NCI-H1105 (cell line): ENCODE measurements around the gene PICALM.

Source experiments
- DNase-seq: peaks from one replicate; lab custom pipeline; 2025; lab: John Stamatoyannopoulos, UW

The PICALM gene

GRCh38 chr11:86047275-86047991 lies 21.5 kb downstream of the PICALM start:
- DNase-seq: no peak

DNA sequence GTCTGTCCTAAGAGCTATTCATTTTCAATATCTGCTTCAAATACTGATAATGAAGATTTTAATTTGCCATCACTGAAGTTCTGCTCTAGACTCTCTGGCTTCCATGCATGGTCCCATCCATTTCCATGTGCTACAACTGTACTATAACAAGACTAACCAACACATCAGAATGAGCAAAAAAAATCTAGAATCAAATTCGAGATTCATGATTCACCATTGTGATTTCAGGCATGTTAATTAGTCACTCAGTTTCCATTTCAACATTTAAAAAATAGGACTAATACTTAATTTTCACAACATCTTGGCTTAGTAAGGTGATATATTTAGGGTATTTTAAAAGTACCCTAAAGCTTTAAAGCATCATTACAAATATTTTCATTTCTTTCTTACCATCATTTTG lies 22.8 kb downstream of the PICALM start:
- no peak for DNase-seq

DNA sequence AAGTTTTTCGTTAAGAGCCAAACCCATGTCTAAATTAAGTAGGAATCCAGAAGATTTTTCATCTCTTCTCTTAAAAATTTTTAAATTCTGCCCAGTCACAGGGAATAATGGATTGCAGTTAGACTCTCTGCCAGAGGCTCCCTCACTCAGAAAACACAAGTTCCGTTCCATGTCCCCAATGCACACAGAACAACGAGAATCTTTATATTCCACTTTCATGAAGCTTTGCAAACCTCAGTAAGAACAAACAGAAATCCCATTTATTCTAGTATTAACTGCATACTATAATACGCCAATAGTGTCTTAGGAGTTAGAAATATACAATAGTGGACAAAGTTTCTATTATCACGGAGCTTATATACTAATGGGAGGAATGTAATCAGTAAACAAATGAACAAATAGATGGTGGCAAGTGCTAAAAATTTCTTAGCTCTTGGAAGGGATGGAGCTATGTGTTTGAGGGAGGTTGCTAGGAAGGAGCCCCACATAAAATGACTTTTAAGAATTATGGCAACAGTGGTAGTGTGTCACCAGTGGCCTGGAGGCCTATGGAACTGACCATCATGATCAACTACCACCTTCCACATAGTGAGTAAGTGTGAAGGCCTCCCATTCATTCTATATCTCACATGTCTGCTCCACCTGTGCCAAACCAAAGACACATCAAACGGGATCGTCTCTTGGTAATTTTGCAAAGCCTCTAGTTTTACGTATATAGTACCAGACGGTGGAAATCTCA lies 24.9 kb downstream of the PICALM start:
- no peak for DNase-seq

DNA sequence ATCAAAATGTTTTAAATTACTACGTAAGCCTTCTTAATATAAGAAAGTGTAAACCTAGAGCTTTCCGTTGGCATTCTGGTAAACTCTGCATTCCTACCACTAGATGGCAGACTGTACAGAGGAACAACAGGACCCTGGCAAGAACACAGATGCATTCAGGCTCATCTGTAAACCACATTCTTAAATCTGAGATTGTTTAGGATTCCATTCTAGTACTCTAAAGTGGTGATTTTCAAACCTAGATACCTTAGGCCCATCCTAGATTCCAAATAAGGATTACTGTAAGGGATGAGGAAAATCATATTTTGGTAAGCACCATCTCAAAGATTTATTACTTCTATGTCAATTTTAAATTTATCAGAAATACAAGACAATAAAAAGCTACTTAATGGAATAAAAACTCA lies 26.9 kb downstream of the PICALM start:
- peak; percentile 65 for DNase-seq

GRCh38 chr11:86040919-86041850 lies 27.7 kb downstream of the PICALM start:
- no peak for DNase-seq

- no peak for DNase-seq
These were observed 29.8 kb downstream of the PICALM start for GRCh38 chr11:86039094-86039493.

DNA sequence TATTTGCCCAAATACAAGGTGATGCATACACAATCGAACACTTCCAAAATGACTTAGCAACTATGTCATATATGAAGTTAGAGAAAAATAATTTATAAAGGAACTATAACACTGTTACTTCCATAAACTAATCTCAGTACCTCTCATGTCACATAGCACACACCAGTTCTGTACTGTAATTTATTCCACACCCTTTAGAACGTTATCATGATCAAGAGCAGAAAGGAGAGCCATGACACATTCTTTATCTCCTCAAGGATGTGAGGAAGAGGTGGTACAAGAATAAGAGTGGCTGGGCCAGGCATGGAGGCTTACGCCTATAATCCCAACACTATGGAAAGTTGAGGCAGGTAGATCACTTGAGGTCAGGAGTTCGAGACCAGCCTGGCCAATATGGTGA lies 31.1 kb downstream of the PICALM start:
- no peak for DNase-seq

- DNase-seq: no peak
These were observed 33.0 kb downstream of the PICALM start for GRCh38 chr11:86035920-86036319.

- DNase-seq: no peak
These were observed 33.7 kb downstream of the PICALM start for GRCh38 chr11:86035164-86035563.

- DNase-seq: no peak
These were observed 34.2 kb downstream of the PICALM start for GRCh38 chr11:86034710-86035109.

DNA sequence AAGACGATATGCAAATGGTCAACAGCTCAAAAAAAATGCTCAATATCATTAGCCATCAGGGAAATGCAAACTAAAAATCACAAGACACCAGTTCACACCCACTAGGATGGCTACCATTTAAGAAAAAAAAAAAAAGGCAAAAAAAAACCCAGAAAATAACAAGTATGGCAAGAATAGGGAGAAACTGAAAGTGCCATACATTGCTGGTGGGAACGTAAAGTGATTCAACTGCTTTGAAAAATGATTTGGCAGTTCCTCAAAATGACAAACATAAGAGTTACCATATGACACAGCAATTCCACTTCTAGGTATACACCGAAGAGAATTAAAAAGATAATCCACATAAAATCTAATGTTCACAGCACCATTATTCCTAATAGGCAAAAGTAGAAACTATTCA lies 47.5 kb downstream of the PICALM start:
- DNase-seq: no peak

- DNase-seq: no peak
These were observed 50.6 kb downstream of the PICALM start for GRCh38 chr11:86018249-86018648.

- DNase-seq: no peak
These were observed 52.4 kb downstream of the PICALM start for GRCh38 chr11:86016451-86016850.

GRCh38 chr11:86015699-86016098 lies 53.2 kb downstream of the PICALM start:
- DNase-seq: no peak

DNA sequence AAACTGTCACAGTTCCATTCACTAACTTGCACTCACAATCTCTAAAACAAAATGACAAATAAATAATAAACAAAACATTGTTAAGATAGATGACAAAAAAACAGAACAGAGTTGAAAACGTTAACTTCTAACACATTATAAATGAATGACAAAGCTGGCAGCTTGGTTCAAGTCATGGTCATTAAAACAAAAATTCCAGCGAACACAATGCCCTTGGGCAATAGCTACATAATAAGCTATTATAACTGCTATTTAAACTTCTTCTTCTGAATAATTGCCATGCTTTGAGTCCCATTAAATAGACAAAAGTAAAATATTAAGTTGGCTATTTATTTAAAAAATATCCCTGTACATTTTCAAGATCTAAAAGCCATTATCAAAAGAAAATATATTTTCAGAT lies 54.7 kb downstream of the PICALM start:
- no peak for DNase-seq

- no peak for DNase-seq
These were observed 55.2 kb downstream of the PICALM start for GRCh38 chr11:86013713-86014112.

GRCh38 chr11:86011175-86011574 lies 57.7 kb downstream of the PICALM start:
- DNase-seq: no peak

- DNase-seq: no peak
These were observed 65.2 kb downstream of the PICALM start for GRCh38 chr11:86003654-86004053.

DNA sequence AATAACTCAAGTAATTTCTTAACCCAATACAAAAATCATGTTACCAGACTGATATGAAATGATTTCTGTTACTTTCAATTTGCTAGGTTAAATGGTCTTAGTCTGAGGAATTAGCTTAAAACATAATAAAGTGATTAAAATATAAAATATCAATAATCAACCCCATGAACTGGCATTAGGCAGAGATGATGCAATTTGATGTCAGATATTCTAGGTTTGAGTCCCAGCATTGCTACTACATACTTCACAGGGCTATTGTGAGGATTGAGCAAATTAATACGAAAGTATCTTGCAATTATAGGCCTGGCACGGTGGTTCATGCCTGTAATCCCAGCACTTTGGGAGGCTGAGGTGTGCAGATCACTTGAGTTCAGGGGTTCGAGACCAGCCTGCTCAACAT lies 66.5 kb downstream of the PICALM start:
- DNase-seq: no peak

DNA sequence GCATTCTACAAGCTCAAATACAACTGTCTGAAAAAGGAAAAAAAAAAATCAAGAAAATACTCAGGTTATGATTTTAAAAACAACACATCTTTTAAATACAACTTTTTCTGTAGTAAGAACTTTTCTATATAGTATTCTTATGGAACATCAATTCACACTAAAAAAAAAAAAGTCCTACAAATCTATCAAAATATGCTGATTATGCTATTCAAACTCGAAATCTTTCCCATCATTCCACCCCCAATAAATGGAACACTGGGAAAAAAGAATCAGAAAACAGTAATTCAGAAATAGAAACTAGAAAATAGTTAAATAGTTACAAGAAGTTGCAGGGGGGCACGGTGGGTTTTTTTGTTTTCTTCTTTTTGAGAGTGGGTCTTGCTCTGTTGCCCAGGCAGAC lies 77.4 kb downstream of the PICALM start:
- no peak for DNase-seq

- DNase-seq: no peak
These were observed 79.1 kb downstream of the PICALM start for GRCh38 chr11:85989746-85990145.

DNA sequence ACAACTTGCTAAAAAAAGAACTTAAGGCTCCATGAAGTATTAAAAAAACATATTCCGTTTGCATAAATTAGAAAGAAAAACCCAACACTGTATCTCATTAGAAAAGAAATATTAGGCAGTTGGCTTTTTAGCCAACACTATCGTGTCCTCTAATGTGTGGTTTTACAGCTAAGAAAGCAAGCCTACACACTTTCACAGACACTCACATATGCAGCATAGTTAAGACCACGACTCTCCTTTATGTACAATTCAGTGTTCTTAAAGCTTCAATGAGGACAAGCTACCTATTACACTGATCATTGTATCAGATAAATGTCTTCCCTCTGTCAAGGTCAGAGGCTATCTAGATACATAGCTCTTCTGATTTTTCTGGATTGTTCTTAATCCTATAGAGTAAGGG lies 80.1 kb downstream of the PICALM start:
- no peak for DNase-seq

- DNase-seq: no peak
These were observed 91.1 kb downstream of the PICALM start for GRCh38 chr11:85977751-85978160.
